T-helper 1 cell treated with Interleukin-12 subunit alpha and Interleukin-12 subunit beta and Interleukin-4 antibody, amounts not matched to agents 30 ng/mL and 1 ng/mL, for 36 hours (primary cell): ENCODE measurements around the gene REV3L. TPM values are rescaled to one million over a fixed set of nuclear protein-coding genes. Genes with fewer than 3 reads are reported as not detected.

Experiments used
- intact Hi-C: fragments of 100-400 bp; cut with micrococcal nuclease; formaldehyde crosslinking; loops from one replicate; pipeline ENCODE4 v1.15.1; 2024
- total RNA-seq: library from RNA; stranded (reverse); gene quantifications from 2 replicates; pipeline ENCODE4 v1.2.3, GENCODE V29; 2022

REV3L gene
- total RNA-seq, 1 donor from 2014 or later: 16.7 TPM

GRCh38 chr6:111472933-111473435 lies 10.0 kb downstream of the REV3L start:
- intact Hi-C loops: loop anchor here (10.0 kb wide), 1 partner anchor 138 kb away; no protein-coding TSS in a partner anchor

- intact Hi-C loops: loop anchor here (10.0 kb wide), 1 partner anchor 137 kb away; no protein-coding TSS in a partner anchor
These were observed 11.1 kb downstream of the REV3L start for GRCh38 chr6:111471958-111472357.

- intact Hi-C loops: loop anchor here (10.0 kb wide), 1 partner anchor 137 kb away; no protein-coding TSS in a partner anchor
These were observed 11.5 kb downstream of the REV3L start for GRCh38 chr6:111471533-111471932.

GRCh38 chr6:111470991-111471390 lies 12.0 kb downstream of the REV3L start:
- intact Hi-C loops: loop anchor here (10.0 kb wide), 1 partner anchor 136 kb away; no protein-coding TSS in a partner anchor

- intact Hi-C loops: no loop called here
These were observed 13.5 kb downstream of the REV3L start for GRCh38 chr6:111469543-111469942.

GRCh38 chr6:111468329-111469012 lies 14.5 kb downstream of the REV3L start:
- intact Hi-C loops: no loop called here

- intact Hi-C loops: no loop called here
These were observed 18.8 kb downstream of the REV3L start for GRCh38 chr6:111464184-111464583.

- intact Hi-C loops: loop anchor here (1.0 kb wide), 1 partner anchor 15 kb away; no protein-coding TSS in a partner anchor
These were observed 20.1 kb downstream of the REV3L start for GRCh38 chr6:111462770-111463391.

- intact Hi-C loops: loop anchor here (2.0 kb wide), 1 partner anchor 35 kb away; no protein-coding TSS in a partner anchor
These were observed 21.2 kb downstream of the REV3L start for GRCh38 chr6:111461860-111462259.

- intact Hi-C loops: no loop called here
These were observed 24.3 kb downstream of the REV3L start for GRCh38 chr6:111458670-111459232.

- intact Hi-C loops: no loop called here
These were observed 26.8 kb downstream of the REV3L start for GRCh38 chr6:111456208-111456607.

GRCh38 chr6:111450636-111451035 lies 32.4 kb downstream of the REV3L start:
- intact Hi-C loops: no loop called here

- intact Hi-C loops: no loop called here
These were observed 32.9 kb downstream of the REV3L start for GRCh38 chr6:111450087-111450486.

GRCh38 chr6:111449129-111449528 lies 33.9 kb downstream of the REV3L start:
- intact Hi-C loops: no loop called here

- intact Hi-C loops: no loop called here
These were observed 36.0 kb downstream of the REV3L start for GRCh38 chr6:111447051-111447450.

GRCh38 chr6:111445861-111446267 lies 37.2 kb downstream of the REV3L start:
- intact Hi-C loops: no loop called here

- intact Hi-C loops: no loop called here
These were observed 38.2 kb downstream of the REV3L start for GRCh38 chr6:111444794-111445193.

- intact Hi-C loops: no loop called here
These were observed 41.3 kb downstream of the REV3L start for GRCh38 chr6:111441678-111442243.

GRCh38 chr6:111439171-111439570 lies 43.8 kb downstream of the REV3L start:
- intact Hi-C loops: no loop called here

- intact Hi-C loops: no loop called here
These were observed 45.4 kb downstream of the REV3L start for GRCh38 chr6:111437573-111437972.

- intact Hi-C loops: no loop called here
These were observed 50.5 kb downstream of the REV3L start for GRCh38 chr6:111432511-111432910.
